NT2/D1 (cell line): Measurements from ENCODE around the gene GIT1.

Experiments
- DNase-seq: peaks from one replicate; pipeline ENCODE4 v3.0.0-alpha.2; 2011; ENCODE audit warnings: low read depth, low spot score
- H3K27me3 ChIP-seq: 2 replicates; pipeline ENCODE4 v1.6.0; 2011; ENCODE audit warnings: mild to moderate bottlenecking; ENCODE audit not compliant: insufficient read length, insufficient read depth
- H3K36me3 ChIP-seq: 2 replicates; pipeline ENCODE4 v1.6.1; 2011; ENCODE audit warnings: mild to moderate bottlenecking, low read length, mixed read lengths; ENCODE audit not compliant: insufficient read depth, insufficient read length
- H3K4me1 ChIP-seq: 2 replicates; pipeline ENCODE4 v1.5.1; 2011; ENCODE audit not compliant: insufficient read depth, insufficient read length
- H3K4me3 ChIP-seq: 2 replicates; pipeline ENCODE4 v1.5.1; 2011; ENCODE audit warnings: low read depth; ENCODE audit not compliant: insufficient read length
- H3K9ac ChIP-seq: 2 replicates; pipeline ENCODE4 v1.6.0; 2011; ENCODE audit warnings: low read depth; ENCODE audit not compliant: insufficient read length
- H3K9me3 ChIP-seq: 2 replicates; pipeline ENCODE4 v1.5.1; 2011; ENCODE audit warnings: mild to moderate bottlenecking, low read length; ENCODE audit not compliant: insufficient read depth
- SUZ12 ChIP-seq: IDR thresholded peaks from 2 replicates; pipeline ENCODE4 v1.6.1; 2011; ENCODE audit not compliant: insufficient read length, insufficient read depth; ENCODE audit errors: extremely low read depth
- YY1 ChIP-seq: IDR thresholded peaks from 2 replicates; pipeline ENCODE4 v1.6.1; 2011; ENCODE audit not compliant: insufficient read length, insufficient read depth
- ZNF274 ChIP-seq: IDR thresholded peaks from 2 replicates; pipeline ENCODE4 v1.6.1; 2011; ENCODE audit warnings: mild to moderate bottlenecking, low read depth, low read length

GIT1 gene

DNA sequence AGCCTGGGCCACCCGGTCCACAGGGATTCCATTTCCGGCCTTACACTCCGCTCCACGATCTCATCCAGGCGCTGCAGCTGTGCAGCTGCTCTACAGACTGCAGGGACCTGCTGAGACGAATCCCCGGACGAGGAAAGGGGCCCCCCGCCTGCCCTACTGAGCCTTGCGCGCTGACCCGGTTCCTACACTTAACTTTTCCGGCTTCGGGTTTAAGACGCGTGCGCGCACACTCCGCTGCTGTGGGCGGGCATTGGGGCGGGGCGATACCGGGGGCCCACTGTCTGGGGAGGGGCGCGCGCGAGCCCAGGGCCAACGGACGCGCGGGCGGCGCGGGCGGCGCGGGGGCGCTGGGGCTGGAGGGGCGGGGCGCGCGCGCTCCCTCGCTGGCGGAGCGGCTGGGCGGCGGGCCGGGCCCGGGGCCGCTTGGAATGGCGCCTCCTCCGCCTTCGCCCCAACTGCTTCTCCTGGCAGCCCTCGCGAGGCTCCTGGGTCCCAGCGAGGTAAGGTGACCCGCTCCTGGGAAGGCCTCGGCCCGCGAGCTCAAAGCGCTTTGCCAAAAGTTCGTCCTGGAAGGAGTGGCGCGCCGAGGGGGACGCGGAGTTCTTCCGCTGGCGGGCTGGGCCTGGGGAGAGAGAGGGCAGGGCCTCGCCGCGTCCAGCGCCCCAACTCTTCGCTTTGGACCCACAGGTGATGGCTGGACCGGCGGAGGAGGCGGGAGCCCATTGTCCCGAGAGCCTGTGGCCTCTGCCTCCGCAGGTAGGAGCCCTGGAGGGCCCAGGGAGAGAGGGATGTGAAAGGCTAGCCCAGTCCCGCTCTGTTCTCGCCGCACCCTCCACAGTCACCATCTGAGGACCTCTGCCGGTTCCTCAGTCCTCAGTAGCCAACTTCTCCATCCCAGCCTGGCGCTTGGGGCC is 20.9 kb downstream of the GIT1 start, which contains the start of gene TP53I13:
Gene TP53I13, plus strand, starts transcription at position 371 of the 914 bp plus-strand sequence. Its CDS starts 58 bp downstream, at position 429.
- Histone ChIP-seq H3K9ac (peak within 1 kb of the TSS; percentile 89), H3K27me3 (peaks cover 21% of the 10 kb centered on the region), H3K4me3 (peak within 1 kb of the TSS; percentile 73), H3K4me1 (no peaks in the 10 kb centered on the region), H3K36me3 (peaks cover 16% of the 10 kb centered on the region), H3K9me3 (no peaks in the 10 kb centered on the region)
- TF ChIP-seq YY1, result no peak
- TF ChIP-seq SUZ12, result no peak
- TF ChIP-seq ZNF274, result no peak
- DNase-seq, result no peak

DNA sequence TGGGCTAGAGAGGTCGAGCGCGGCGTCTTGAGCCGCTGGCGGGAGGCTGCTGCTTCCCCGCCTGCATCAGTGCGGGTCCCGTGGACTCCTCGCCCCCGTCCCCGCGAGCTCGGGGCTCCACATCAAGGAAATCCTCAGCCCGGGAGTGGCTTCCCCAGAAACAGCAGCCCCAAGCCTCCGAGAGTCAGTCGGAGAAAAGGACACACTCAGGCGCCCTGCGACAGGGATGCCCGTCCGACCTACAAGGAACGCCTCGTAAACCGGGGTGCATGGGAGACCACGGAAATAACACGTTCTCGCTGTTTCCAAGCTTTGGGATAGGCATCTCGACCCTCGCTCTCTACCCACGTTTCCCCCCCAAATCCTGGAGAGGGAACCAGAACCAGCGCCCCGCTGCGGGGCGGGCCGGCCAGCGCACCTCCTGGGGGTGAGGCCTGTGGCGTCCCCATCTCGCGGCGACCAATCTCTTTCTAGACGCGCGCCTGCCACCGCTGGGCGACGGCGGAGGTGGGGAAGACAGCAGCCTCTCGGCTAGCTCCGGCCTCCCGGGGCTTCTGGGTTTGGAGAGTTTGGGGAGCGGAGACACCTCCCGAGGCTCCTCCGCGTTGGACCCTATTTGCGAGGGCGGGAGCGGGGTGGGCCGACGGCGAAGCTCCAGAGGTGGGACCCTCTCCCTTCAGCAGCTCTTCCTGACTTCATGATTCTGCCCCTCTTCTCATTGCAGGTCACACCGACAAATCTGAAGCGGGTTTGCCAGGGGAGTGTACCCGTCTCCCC is 21.7 kb downstream of the GIT1 start:
- Histone ChIP-seq H3K27me3 (peaks cover 21% of the 10 kb centered on the region), H3K4me1 (no peaks in the 10 kb centered on the region), H3K9me3 (no peaks in the 10 kb centered on the region), H3K4me3 (peak overlapping the region; percentile 68), H3K36me3 (peaks cover 10% of the 10 kb centered on the region), H3K9ac (peak overlapping the region; percentile 82)
- TF ChIP-seq YY1 (no peak), ZNF274 (no peak), SUZ12 (no peak)
- DNase-seq, result no peak

DNA sequence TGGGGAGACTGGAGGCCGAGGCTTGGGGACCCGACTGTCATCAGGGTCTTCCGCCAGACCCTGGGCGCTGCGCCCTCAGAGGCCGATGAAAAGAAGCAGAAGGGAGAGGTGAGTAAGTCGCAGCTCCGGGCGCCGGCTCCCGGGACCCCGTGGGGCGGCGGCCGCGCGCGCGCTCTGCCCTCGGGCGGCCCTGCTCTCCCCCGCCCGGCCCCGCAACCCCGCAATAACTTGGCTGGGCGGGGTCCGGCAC is 22.2 kb downstream of the GIT1 start:
- H3K36me3 ChIP-seq, result peaks cover 9% of the 10 kb centered on the region
- H3K4me1 ChIP-seq, result no peaks in the 10 kb centered on the region
- peak overlapping the region; percentile 82 for H3K9ac ChIP-seq
- DNase-seq, result no peak
- H3K4me3 ChIP-seq, result peak overlapping the region; percentile 68
- H3K9me3 ChIP-seq, result no peaks in the 10 kb centered on the region
- peaks cover 21% of the 10 kb centered on the region for H3K27me3 ChIP-seq
- TF ChIP-seq YY1 (no peak), ZNF274 (no peak), SUZ12 (no peak)

DNA sequence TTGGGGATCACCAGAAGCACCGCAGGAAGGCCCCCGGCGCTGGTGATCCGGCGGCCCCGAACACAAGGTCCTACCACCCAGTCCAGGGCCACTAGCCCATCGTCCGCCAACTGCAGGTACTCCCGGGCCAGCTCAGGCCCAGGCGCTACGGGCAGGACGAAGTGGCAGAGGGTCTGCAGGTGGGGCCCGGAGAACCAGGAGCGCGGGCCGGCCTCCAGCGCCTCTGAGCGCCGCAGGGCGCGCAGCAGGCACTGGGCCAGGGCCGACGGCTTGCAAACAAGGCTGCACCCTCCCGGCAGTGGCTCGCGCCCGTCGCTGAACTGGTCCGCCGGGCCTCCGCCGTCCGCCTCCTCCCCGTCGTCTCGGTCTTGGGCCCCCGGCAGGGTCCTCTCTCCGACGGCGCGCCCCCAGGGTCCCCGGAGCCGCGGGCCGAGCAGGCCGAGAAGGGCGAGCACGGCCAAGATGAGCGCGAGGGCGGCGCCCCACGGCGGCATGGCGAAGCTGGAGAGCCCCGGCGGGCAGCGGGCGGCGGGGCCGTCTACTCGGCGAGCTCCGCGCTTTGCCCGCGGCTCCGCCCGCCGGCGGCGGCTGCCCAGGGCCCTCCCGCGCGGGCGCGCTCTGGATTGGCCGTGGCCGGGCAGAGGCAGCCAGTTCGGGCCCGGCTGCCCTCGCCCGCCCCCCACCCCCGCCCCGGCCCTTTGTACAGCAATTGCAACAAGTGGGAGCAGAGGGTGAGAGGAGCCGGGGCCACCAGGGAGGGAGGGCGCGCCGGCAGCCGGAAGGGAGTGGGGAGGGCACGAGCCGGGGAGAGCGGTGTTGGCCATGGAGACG is 22.8 kb downstream of the GIT1 start, which contains the start of gene ABHD15:
Gene ABHD15, minus strand, starts transcription at position 565 of the 831 bp plus-strand sequence. Its CDS starts 71 bp downstream, at position 494.
- DNase-seq, result no peak
- Histone ChIP-seq H3K9me3 (no peaks in the 10 kb centered on the region), H3K9ac (peak within 1 kb of the TSS; percentile 82), H3K4me3 (peak within 1 kb of the TSS; percentile 68), H3K4me1 (peaks cover 2% of the 10 kb centered on the region), H3K27me3 (peaks cover 21% of the 10 kb centered on the region), H3K36me3 (peaks cover 3% of the 10 kb centered on the region)
- no peak for TF ChIP-seq YY1
- TF ChIP-seq ZNF274, result no peak
- no peak for TF ChIP-seq SUZ12

DNA sequence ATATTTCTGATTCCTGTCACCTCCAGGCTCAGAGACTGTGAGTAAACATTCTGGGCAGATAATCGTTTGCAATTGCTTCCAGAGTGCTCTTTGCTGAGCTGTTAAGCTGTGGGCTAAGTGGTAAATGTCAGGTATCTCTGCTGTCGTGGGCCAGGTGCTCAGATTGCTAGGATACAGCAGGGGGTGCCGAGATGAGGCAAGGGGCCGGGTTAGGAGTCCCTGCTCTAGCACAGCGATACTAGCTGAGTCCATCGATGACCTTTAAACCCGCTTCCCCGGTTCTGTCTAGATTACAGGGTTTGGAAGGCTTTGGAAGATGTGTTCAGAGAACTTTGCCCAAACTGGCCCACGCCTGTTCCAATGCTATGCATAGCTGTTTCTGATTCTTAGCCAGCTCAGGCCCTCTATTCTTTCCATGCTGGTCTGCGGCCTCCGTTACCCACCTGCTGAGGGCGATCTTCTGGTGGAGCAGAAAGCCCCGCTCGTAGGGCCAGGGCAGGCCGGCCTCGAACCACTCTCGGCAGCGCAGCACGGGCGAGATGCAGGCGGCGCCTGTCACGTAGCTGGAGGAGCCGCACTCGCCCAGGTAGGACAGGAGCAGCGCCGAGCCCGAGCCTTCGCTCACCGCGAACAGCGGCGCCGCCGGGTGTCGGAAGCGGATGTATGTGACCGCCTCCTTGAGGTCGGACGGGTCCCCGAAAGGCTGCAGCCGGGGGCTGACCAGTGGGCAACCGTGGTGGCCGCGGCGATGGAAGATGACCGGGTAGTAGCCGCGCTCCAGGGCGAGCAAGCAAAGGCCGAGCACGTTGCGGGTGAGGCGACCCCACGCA is 23.6 kb downstream of the GIT1 start:
- Histone ChIP-seq H3K4me1 (peaks cover 3% of the 10 kb centered on the region), H3K36me3 (no peaks in the 10 kb centered on the region), H3K9ac (peak overlapping the region; percentile 74), H3K27me3 (peaks cover 21% of the 10 kb centered on the region), H3K4me3 (peak overlapping the region; percentile 53), H3K9me3 (no peaks in the 10 kb centered on the region)
- DNase-seq, result no peak
- TF ChIP-seq YY1 (no peak), ZNF274 (no peak), SUZ12 (no peak)

DNA sequence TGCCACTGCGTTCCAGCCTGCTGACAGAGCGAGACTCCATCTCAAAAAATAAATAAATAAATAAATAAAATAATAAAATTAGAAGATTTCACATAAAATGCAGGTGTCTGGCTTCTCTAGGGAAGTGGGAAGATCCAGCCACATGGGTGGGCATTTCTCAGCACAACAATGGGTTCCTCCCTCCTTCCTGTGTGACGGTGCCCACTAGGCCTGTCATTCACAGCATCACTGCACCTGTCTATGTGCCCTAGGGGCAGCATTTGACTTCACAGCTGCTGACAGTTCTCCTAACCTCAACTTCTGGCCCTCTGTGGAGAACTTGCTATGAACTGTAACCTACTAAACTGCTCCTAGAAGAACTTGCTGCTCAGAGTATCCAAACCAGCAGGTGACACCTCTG is 25.6 kb downstream of the GIT1 start:
- DNase-seq, result no peak
- H3K4me1 ChIP-seq, result peaks cover 3% of the 10 kb centered on the region
- TF ChIP-seq ZNF274, result no peak
- no peak for TF ChIP-seq SUZ12
- no peak for TF ChIP-seq YY1
- peaks cover 21% of the 10 kb centered on the region for H3K27me3 ChIP-seq
- no peak overlapping the region for H3K9ac ChIP-seq
- H3K4me3 ChIP-seq, result no peak overlapping the region
- H3K9me3 ChIP-seq, result no peaks in the 10 kb centered on the region
- no peaks in the 10 kb centered on the region for H3K36me3 ChIP-seq
